Endothelial cell of umbilical vein (primary cell): Measurements from ENCODE around the gene HSD3B1. TPM values are rescaled to one million over a fixed set of nuclear protein-coding genes. Genes with fewer than 3 reads are reported as not detected.

Experiments used
- BruUV-seq: library from RNA; stranded (reverse); fragments of 400-500 nt; replicated peaks from 2 replicates; lab custom pipeline; 2021; lab: Mats Ljungman, UMichigan
- CTCF ChIA-PET: fragments of 300-600, 350-600 bp; sonication (Branson Sonifier 250); formaldehyde crosslinking; loops from one replicate; lab custom pipeline; 2021; ENCODE audit warnings: antibody characterized with exemption, inconsistent platforms; lab: Charles Lee
- POLR2A ChIA-PET: fragments of 300-600, 350-600 bp; sonication (Branson Sonifier 250); formaldehyde crosslinking; loops from one replicate; lab custom pipeline; 2021; ENCODE audit warnings: antibody characterized with exemption, inconsistent platforms; lab: Charles Lee
- DNase-seq: peaks from one replicate; pipeline ENCODE4 v3.0.0-alpha.2; 2011; ENCODE audit warnings: low read depth, low spot score
- FAIRE-seq: peaks from 2 replicates; lab custom pipeline; 2011; peaks lifted over from hg19 to GRCh38; lab: Jason Lieb, UNC
- H2AFZ ChIP-seq: 2 replicates; pipeline ENCODE4 v1.6.0; 2012; ENCODE audit warnings: low read depth, low read length, control low read depth, inconsistent platforms
- H3K27ac ChIP-seq: 2 replicates; pipeline ENCODE4 v1.5.1; 2011; ENCODE audit warnings: low read depth, mild to moderate bottlenecking, control low read depth, low read length, moderate library complexity; ENCODE audit not compliant: insufficient read depth
- H3K27me3 ChIP-seq, 2 experiments: 2 replicates each; pipeline versions ENCODE4 v1.6.0 to v1.6.1; 2011; ENCODE audit warnings: low read length in 2 of 2, mixed read lengths in 1 of 2; ENCODE audit not compliant: control insufficient read depth in 2 of 2, insufficient read depth in 2 of 2
- H3K36me3 ChIP-seq, 2 experiments: 2 replicates in 1 of 2; 3 replicates in 1 of 2; pipeline ENCODE4 v1.5.1; 2011; ENCODE audit warnings: low read length in 2 of 2, mild to moderate bottlenecking in 1 of 2, moderate library complexity in 1 of 2; ENCODE audit not compliant: control insufficient read depth in 2 of 2, insufficient read depth in 2 of 2; ENCODE audit errors: extremely low read depth in 1 of 2
- H3K4me1 ChIP-seq: 3 replicates; pipeline ENCODE4 v1.5.1; 2011; ENCODE audit warnings: mild to moderate bottlenecking, low read length; ENCODE audit not compliant: control insufficient read depth, insufficient read depth; ENCODE audit errors: extremely low read depth
- H3K4me2 ChIP-seq: 2 replicates; pipeline ENCODE4 v1.6.1; 2011; ENCODE audit warnings: low read length, control low read depth, mixed read lengths; ENCODE audit not compliant: insufficient read depth
- H3K4me3 ChIP-seq, 3 experiments: fragments of 200-600 bp in 1 of 3; sonication (generic), shearing (Covaris generic) in 1 of 3; replicated peaks in 1 of 3; 2 replicates each; pipeline ENCODE4 v1.5.1; 2011 to 2016; ENCODE audit warnings: control low read depth in 3 of 3, low read length in 3 of 3, mild to moderate bottlenecking in 2 of 3, inconsistent platforms in 1 of 3, low read depth in 1 of 3, moderate library complexity in 1 of 3; ENCODE audit not compliant: insufficient read depth in 1 of 3
- H3K79me2 ChIP-seq: 2 replicates; pipeline ENCODE4 v1.6.0; 2012; ENCODE audit warnings: low read length, inconsistent platforms; ENCODE audit not compliant: control insufficient read depth, insufficient read depth
- H3K9ac ChIP-seq: replicated peaks from 2 replicates; pipeline ENCODE3; 2011; ENCODE audit warnings: low read length, control low read depth; ENCODE audit not compliant: insufficient read depth; ENCODE audit errors: extremely low read depth
- H3K9me1 ChIP-seq: replicated peaks from 3 replicates; pipeline ENCODE4 v1.6.0; 2011; ENCODE audit warnings: mild to moderate bottlenecking, low read length; ENCODE audit not compliant: control insufficient read depth, insufficient read depth; ENCODE audit errors: extremely low read depth
- H3K9me3 ChIP-seq: replicated peaks from 2 replicates; pipeline ENCODE4 v1.5.1; 2012; ENCODE audit warnings: low read length, inconsistent platforms; ENCODE audit not compliant: control insufficient read depth, insufficient read depth
- H4K20me1 ChIP-seq: replicated peaks from 2 replicates; pipeline ENCODE3; 2011; ENCODE audit warnings: mild to moderate bottlenecking, low read length; ENCODE audit not compliant: control insufficient read depth, insufficient read depth; ENCODE audit errors: extremely low read depth
- EZH2 ChIP-seq: IDR thresholded peaks from 2 replicates; pipeline ENCODE4 v1.6.1; 2012; ENCODE audit warnings: borderline replicate concordance, low read depth, mild to moderate bottlenecking, moderate library complexity, low read length, inconsistent platforms; ENCODE audit not compliant: severe bottlenecking
- FOS ChIP-seq: IDR thresholded peaks from 2 replicates; pipeline ENCODE4 v1.6.1; 2011; ENCODE audit warnings: mild to moderate bottlenecking, low read length, moderate library complexity, borderline replicate concordance; ENCODE audit not compliant: insufficient read depth
- GATA2 ChIP-seq: IDR thresholded peaks from 2 replicates; pipeline ENCODE4 v1.7.0; 2011; ENCODE audit warnings: low read depth, mild to moderate bottlenecking, moderate library complexity, mixed read lengths, low read length; ENCODE audit not compliant: insufficient read length, insufficient read depth
- JUN ChIP-seq: IDR thresholded peaks from 2 replicates; pipeline ENCODE4 v1.6.1; 2011; ENCODE audit warnings: borderline replicate concordance, low read depth; ENCODE audit not compliant: insufficient read length, insufficient read depth
- MAX ChIP-seq: IDR thresholded peaks from 2 replicates; pipeline ENCODE4 v1.6.1; 2011; ENCODE audit not compliant: insufficient read depth, insufficient read length
- MYC ChIP-seq: IDR thresholded peaks from one replicate; pipeline ENCODE4 v1.6.1; 2011; ENCODE audit warnings: mild to moderate bottlenecking, low read depth, low read length
- POLR2A ChIP-seq: IDR thresholded peaks from 2 replicates; pipeline ENCODE4 v1.6.1; 2012; ENCODE audit warnings: low read depth, mild to moderate bottlenecking, control low read depth, low read length
- POLR2AphosphoS5 ChIP-seq: IDR thresholded peaks from 2 replicates; pipeline ENCODE4 v1.6.1; 2012; ENCODE audit warnings: low read depth, mild to moderate bottlenecking, control low read depth, low read length, moderate library complexity; ENCODE audit not compliant: insufficient read depth
- dilution Hi-C: fragments of 300-500 bp; cut with MboI; formaldehyde crosslinking; loops from one replicate; pipeline ENCODE4 v1.15.0; 2019; ENCODE audit warnings: low sequenced_read_pairs; ENCODE audit not compliant: extremely low pct_ligation_motif_present
- intact Hi-C: fragments of 100-400 bp; cut with micrococcal nuclease; formaldehyde crosslinking; loops from one replicate; pipeline ENCODE4 v1.10.0; 2022
- polyA plus RNA-seq, 4 experiments: library from polyadenylated mRNA; depleted of rRNA in 3 of 4; stranded (reverse) in 3 of 4; unstranded in 1 of 4; fragments of >200 nt; gene quantifications; 2 replicates each; pipeline versions ENCODE4 v1.2.1 to v1.2.3, GENCODE V29; 2011 to 2012; ENCODE audit warnings: missing spikeins in 1 of 4
- total RNA-seq: library from RNA; stranded (reverse); gene quantifications from 2 replicates; pipeline ENCODE4 v1.2.3, GENCODE V29; 2021
- TF ChIP-seq, protein P1 (sequence below), 2 donors: IDR thresholded peaks; 1 replicate in 1 of 2; 2 replicates in 1 of 2; pipeline ENCODE4 v1.5.1; 2011; ENCODE audit warnings: low read length in 2 of 2, mild to moderate bottlenecking in 2 of 2, moderate library complexity in 2 of 2, control low read depth in 1 of 2, inconsistent platforms in 1 of 2, low read depth in 1 of 2; ENCODE audit not compliant: insufficient read depth in 1 of 2; ENCODE audit errors: extremely low read depth in 1 of 2

HSD3B1 gene
- total and polyA plus RNA-seq, 2 donors (not counting 3 experiments of a cell fraction or from before 2014, with no cell fraction given) = not detected

- Histone ChIP-seq H3K79me2 (no peaks in the 10 kb centered on the region), H3K36me3 (no peaks in the 10 kb centered on the region), H3K9me3 (no peaks in the 10 kb centered on the region), H3K9me1 (no peaks in the 10 kb centered on the region), H2AFZ (no peak overlapping the region), H4K20me1 (no peaks in the 10 kb centered on the region), H3K27me3 (no peaks in the 10 kb centered on the region), H3K27ac (no peak overlapping the region), H3K4me3 (no peak overlapping the region), H3K4me1 (no peaks in the 10 kb centered on the region), H3K9ac (no peak overlapping the region), H3K4me2 (no peak overlapping the region)
- POLR2A ChIA-PET = no interaction called here
- DNase-seq (no peak), FAIRE-seq (no peak)
- intact Hi-C loops = no loop called here
- CTCF ChIA-PET = no interaction called here
- TF ChIP-seq POLR2A (no peak), MYC (no peak), GATA2 (no peak), EZH2 (no peak), MAX (no peak), JUN (no peak), FOS (no peak), POLR2AphosphoS5 (no peak)
- TF ChIP-seq, protein P1, sequence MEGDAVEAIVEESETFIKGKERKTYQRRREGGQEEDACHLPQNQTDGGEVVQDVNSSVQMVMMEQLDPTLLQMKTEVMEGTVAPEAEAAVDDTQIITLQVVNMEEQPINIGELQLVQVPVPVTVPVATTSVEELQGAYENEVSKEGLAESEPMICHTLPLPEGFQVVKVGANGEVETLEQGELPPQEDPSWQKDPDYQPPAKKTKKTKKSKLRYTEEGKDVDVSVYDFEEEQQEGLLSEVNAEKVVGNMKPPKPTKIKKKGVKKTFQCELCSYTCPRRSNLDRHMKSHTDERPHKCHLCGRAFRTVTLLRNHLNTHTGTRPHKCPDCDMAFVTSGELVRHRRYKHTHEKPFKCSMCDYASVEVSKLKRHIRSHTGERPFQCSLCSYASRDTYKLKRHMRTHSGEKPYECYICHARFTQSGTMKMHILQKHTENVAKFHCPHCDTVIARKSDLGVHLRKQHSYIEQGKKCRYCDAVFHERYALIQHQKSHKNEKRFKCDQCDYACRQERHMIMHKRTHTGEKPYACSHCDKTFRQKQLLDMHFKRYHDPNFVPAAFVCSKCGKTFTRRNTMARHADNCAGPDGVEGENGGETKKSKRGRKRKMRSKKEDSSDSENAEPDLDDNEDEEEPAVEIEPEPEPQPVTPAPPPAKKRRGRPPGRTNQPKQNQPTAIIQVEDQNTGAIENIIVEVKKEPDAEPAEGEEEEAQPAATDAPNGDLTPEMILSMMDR (IDR thresholded peaks at IDR 0.05; ENCODE audit: extremely low read depth in 1 of 2, insufficient read depth in 1 of 2, low read depth in 1 of 2, low read length in 2 of 2) = no peak
- dilution Hi-C loops = no loop called here
- BruUV-seq = no TSS peak
Measured at GRCh38 chr1:119463569-119463968, 43.4 kb upstream of the HSD3B1 start.
